Liver (tissue), 9 donors: Measurements from ENCODE around the gene RHOH. TPM values are rescaled to one million over a fixed set of nuclear protein-coding genes. Genes with fewer than 3 reads are reported as not detected.

Experiments used
- DNase-seq: peaks from one replicate; pipeline ENCODE4 v3.0.0-alpha.2; 2017; ENCODE audit warnings: low spot score
- H3K27ac ChIP-seq, 2 donors: one replicate each; pipeline ENCODE4 v1.7.0; 2013; ENCODE audit warnings: inconsistent platforms in 2 of 2, low read length in 2 of 2, control low read depth in 1 of 2, low read depth in 1 of 2, mild to moderate bottlenecking in 1 of 2
- H3K27me3 ChIP-seq, 4 donors: one replicate each; pipeline versions ENCODE4 v1.6.1 to v1.7.0; 2013; ENCODE audit warnings: low read length in 3 of 4, inconsistent platforms in 1 of 4, mild to moderate bottlenecking in 1 of 4, moderate library complexity in 1 of 4; ENCODE audit not compliant: control insufficient read depth in 4 of 4, insufficient read depth in 4 of 4
- H3K36me3 ChIP-seq, 4 donors: one replicate each; pipeline versions ENCODE4 v1.6.1 to v1.7.0; 2013; ENCODE audit warnings: low read length in 3 of 4, mild to moderate bottlenecking in 3 of 4, low read depth in 1 of 4, moderate library complexity in 1 of 4; ENCODE audit not compliant: control insufficient read depth in 4 of 4, insufficient read depth in 3 of 4
- H3K4me1 ChIP-seq, 4 donors: one replicate each; pipeline versions ENCODE4 v1.6.1 to v1.7.0; 2013; ENCODE audit warnings: low read length in 3 of 4, mild to moderate bottlenecking in 3 of 4, moderate library complexity in 1 of 4; ENCODE audit not compliant: control insufficient read depth in 4 of 4, insufficient read depth in 4 of 4
- H3K4me3 ChIP-seq, 3 donors: one replicate each; pipeline versions ENCODE4 v1.6.1 to v1.7.0; 2013; ENCODE audit warnings: low read length in 3 of 3, control low read depth in 1 of 3, low read depth in 1 of 3, mild to moderate bottlenecking in 1 of 3
- H3K9ac ChIP-seq, 2 donors: one replicate each; pipeline ENCODE4 v1.7.0; 2013; ENCODE audit warnings: low read length in 2 of 2, mild to moderate bottlenecking in 2 of 2, moderate library complexity in 2 of 2, control low read depth in 1 of 2, low read depth in 1 of 2
- H3K9me3 ChIP-seq, 4 donors: one replicate each; pipeline versions ENCODE4 v1.6.1 to v1.7.0; 2013; ENCODE audit warnings: low read length in 3 of 4; ENCODE audit not compliant: control insufficient read depth in 4 of 4
- ATF3 ChIP-seq: IDR thresholded peaks from 2 replicates; pipeline ENCODE4 v1.6.1; 2016; ENCODE audit warnings: antibody characterized with exemption
- CTCF ChIP-seq: fragments of 150-350 bp; IDR thresholded peaks from 2 replicates; pipeline ENCODE4 v1.5.1; 2017; ENCODE audit warnings: improper control_type of control experiment, low read depth, low read length; ENCODE audit not compliant: missing input control
- EGR1 ChIP-seq, 2 donors: IDR thresholded peaks; 2 replicates each; pipeline ENCODE4 v1.6.1; 2016 to 2018; ENCODE audit warnings: antibody characterized with exemption in 2 of 2, low read depth in 2 of 2
- FOXA2 ChIP-seq: IDR thresholded peaks from 2 replicates; pipeline ENCODE4 v1.6.1; 2016; ENCODE audit warnings: antibody characterized with exemption
- HNF4A ChIP-seq, 2 donors: conservative IDR thresholded peaks; 2 replicates each; pipeline ENCODE4 v1.6.1; 2016; ENCODE audit warnings: antibody characterized with exemption in 2 of 2, mild to moderate bottlenecking in 2 of 2
- MAX ChIP-seq: IDR thresholded peaks from 2 replicates; pipeline ENCODE4 v1.6.1; 2016; ENCODE audit warnings: antibody characterized with exemption
- RAD21 ChIP-seq, 2 donors: IDR thresholded peaks; 2 replicates each; pipeline ENCODE4 v1.6.1; 2016; ENCODE audit warnings: antibody characterized with exemption in 2 of 2, mild to moderate bottlenecking in 2 of 2
- REST ChIP-seq: IDR thresholded peaks from 2 replicates; pipeline ENCODE4 v1.6.1; 2016; ENCODE audit warnings: antibody characterized with exemption, mild to moderate bottlenecking
- RXRA ChIP-seq, 2 donors: IDR thresholded peaks; 2 replicates each; pipeline ENCODE4 v1.6.1; 2017 to 2018; ENCODE audit warnings: antibody characterized with exemption in 2 of 2, mild to moderate bottlenecking in 1 of 2
- ZBTB33 ChIP-seq: IDR thresholded peaks from 2 replicates; pipeline ENCODE4 v1.6.1; 2016; ENCODE audit warnings: antibody characterized with exemption
- WGBS: extraction: QIAGEN DNeasy Blood & Tissue Kit; methylation state at CpG from one replicate; pipeline ENCODE4 v1.1.7; 2013; 5-methylcytosine and 5-hydroxymethylcytosine counted together
- polyA plus RNA-seq, 2 donors: library from polyadenylated mRNA; stranded (reverse) in 1 of 2; unstranded in 1 of 2; fragments of 200-250 nt in 1 of 2; fragments of >200 nt in 1 of 2; fragmentation: Nextera tagmentation in 1 of 2; extraction: Ambion mirVana in 1 of 2; gene quantifications; one replicate each; pipeline versions ENCODE4 v1.2.1 to v1.2.3, GENCODE V29; 2013 to 2015
- total RNA-seq, 2 donors: library from RNA; depleted of rRNA; stranded (reverse); fragments of >200 nt; gene quantifications; one replicate each; pipeline ENCODE4 v1.2.3, GENCODE V29; 2014
- donor health status: healthy.
- donor health status: healthy.
- donor health status: healthy.
- donor health status: healthy.
- donor health status: healthy.

RHOH gene
- total and polyA plus RNA-seq, 4 donors: 0.56 to 2.3 (median 1.3) TPM

GRCh38 chr4:40165916-40166315, 30.9 kb upstream of the RHOH start:
- Histone ChIP-seq H3K27ac (no peak overlapping the region), H3K4me3 (no peak overlapping the region), H3K9me3 (peaks cover 0 to 6% (median 0%) of the 10 kb centered on the region in 4 donors), H3K9ac (no peak overlapping the region), H3K36me3 (peaks cover 0 to 7% (median 0%) of the 10 kb centered on the region in 4 donors), H3K4me1 (no peaks in the 10 kb centered on the region), H3K27me3 (no peaks in the 10 kb centered on the region)
- no peak for DNase-seq
- WGBS: 97% methylated on average over 1 of the region's 1 CpG
- TF ChIP-seq MAX: no peak
- TF ChIP-seq EGR1 (IDR thresholded peaks at IDR 0.05; ENCODE audit: low read depth in 2 of 2): no peak
- TF ChIP-seq ZBTB33: no peak
- TF ChIP-seq RXRA (IDR thresholded peaks at IDR 0.05): no peak
- no peak for TF ChIP-seq HNF4A (conservative IDR thresholded peaks at IDR 0.05)
- no peak for TF ChIP-seq CTCF

- Histone ChIP-seq H3K4me1 (no peaks in the 10 kb centered on the region), H3K4me3 (no peak overlapping the region), H3K27ac (no peak overlapping the region), H3K9ac (no peak overlapping the region), H3K9me3 (peaks cover 0 to 6% (median 0%) of the 10 kb centered on the region in 4 donors), H3K27me3 (no peaks in the 10 kb centered on the region), H3K36me3 (peaks cover 0 to 7% (median 0%) of the 10 kb centered on the region in 4 donors)
- no peak for TF ChIP-seq REST
- TF ChIP-seq FOXA2: no peak
- TF ChIP-seq RXRA (IDR thresholded peaks at IDR 0.05): no peak
- TF ChIP-seq MAX: no peak
- no peak for TF ChIP-seq ZBTB33
- TF ChIP-seq EGR1 (IDR thresholded peaks at IDR 0.05; ENCODE audit: low read depth in 2 of 2): no peak
- TF ChIP-seq ATF3: no peak
- no peak for TF ChIP-seq RAD21 (IDR thresholded peaks at IDR 0.05)
- DNase-seq: no peak
Measured at GRCh38 chr4:40168070-40168469, 28.8 kb upstream of the RHOH start.
